22Rv1 (cell line): ENCODE data around the gene AOPEP.

Experiments used
- CTCF ChIP-seq: fragments of 450-650 bp; IDR thresholded peaks from 2 replicates; pipeline ENCODE4 v1.5.1; 2017; ENCODE audit warnings: mild to moderate bottlenecking
- ZFX ChIP-seq: fragments of 450-650 bp; IDR thresholded peaks from 2 replicates; pipeline ENCODE4 v1.6.1; 2017; ENCODE audit warnings: antibody characterized with exemption, borderline replicate concordance

GRCh38 chr9:95005278-95006143 is 279.0 kb downstream of the AOPEP start:
- TF ChIP-seq CTCF, result no peak
- TF ChIP-seq ZFX, result no peak
